Stimulated activated CD8-positive, alpha-beta memory T cell treated with anti-CD3 and anti-CD28 coated beads, Interleukin-15, amount 100 ng/mL, for 4 hours (primary cell): ENCODE measurements around the gene TRIM22.
"Not testable (repeated sequence)": the region's sequence is repeated elsewhere in the genome, so short reads cannot be mapped to it uniquely, and the experiment has no call there.

ENCODE experiments used
- DNase-seq, 2 donors: peaks; one replicate each; pipeline ENCODE4 v3.0.0-alpha.2; 2020; ENCODE audit warnings: low read depth in 2 of 2

TRIM22 gene

GRCh38 chr11:5689551-5689983 is at the start of gene TRIM22:
TRIM22 (plus strand) TSS chr11:5689790; CDS start chr11:5696233, 6,443 bp downstream.
- DNase-seq, result peak in 1 of 2 donors; percentile 27

GRCh38 chr11:5639953-5640352 is 49.6 kb upstream of the TRIM22 start:
- no peak for DNase-seq

GRCh38 chr11:5643585-5643984 is 46.0 kb upstream of the TRIM22 start:
- DNase-seq, result no peak

GRCh38 chr11:5646139-5646538 is 43.5 kb upstream of the TRIM22 start:
- no peak for DNase-seq

GRCh38 chr11:5655474-5655873 is 34.1 kb upstream of the TRIM22 start:
- no peak for DNase-seq

- not testable (repeated sequence) for DNase-seq
These were observed 32.6 kb upstream of the TRIM22 start for GRCh38 chr11:5656956-5657355.

GRCh38 chr11:5658318-5658717 is 31.3 kb upstream of the TRIM22 start:
- no peak for DNase-seq

- DNase-seq, result no peak
These were observed 26.1 kb upstream of the TRIM22 start for GRCh38 chr11:5663511-5663910.

- no peak for DNase-seq
These were observed 24.5 kb upstream of the TRIM22 start for GRCh38 chr11:5665051-5665570.

GRCh38 chr11:5665746-5666401 is 23.7 kb upstream of the TRIM22 start:
- no peak for DNase-seq

GRCh38 chr11:5666402-5666793 is 23.2 kb upstream of the TRIM22 start:
- DNase-seq, result no peak

- DNase-seq, result no peak
These were observed 17.8 kb upstream of the TRIM22 start for GRCh38 chr11:5671831-5672230.

- DNase-seq, result no peak
These were observed 15.2 kb upstream of the TRIM22 start for GRCh38 chr11:5674391-5674790.

GRCh38 chr11:5679811-5680210 is 9.8 kb upstream of the TRIM22 start:
- no peak for DNase-seq

GRCh38 chr11:5682890-5683441 is 6.6 kb upstream of the TRIM22 start:
- not testable (repeated sequence) for DNase-seq

GRCh38 chr11:5683620-5684019 is 6.0 kb upstream of the TRIM22 start:
- peak in 1 of 2 donors; percentile 22 for DNase-seq

GRCh38 chr11:5684036-5684645 is 5.4 kb upstream of the TRIM22 start:
- DNase-seq, result no peak

- DNase-seq, result peak; percentile 59 to 74
These were observed 4.8 kb upstream of the TRIM22 start, which contains the start of gene TRIM5 for GRCh38 chr11:5684646-5685362. TRIM5 (minus strand) TSS chr11:5685074; CDS start chr11:5680177, 4,897 bp downstream.

- DNase-seq, result no peak
These were observed 3.2 kb upstream of the TRIM22 start for GRCh38 chr11:5686426-5686825.

- no peak for DNase-seq
These were observed 1.1 kb upstream of the TRIM22 start for GRCh38 chr11:5688482-5688881.

- DNase-seq, result no peak
These were observed 626 bp downstream of the TRIM22 start for GRCh38 chr11:5690216-5690615.

- DNase-seq, result no peak
These were observed 1.1 kb downstream of the TRIM22 start for GRCh38 chr11:5690736-5691135.
